Measurements from ENCODE around the gene SNN. TPM values are rescaled to one million over a fixed set of nuclear protein-coding genes. Genes with fewer than 3 reads are reported as not detected.
A peak's percentile ranks its signal among the peaks of the same experiment; 100 is the strongest.

SNN gene
- total RNA-seq, 1 donor from 2014 or later, result 23.4 TPM

DNA sequence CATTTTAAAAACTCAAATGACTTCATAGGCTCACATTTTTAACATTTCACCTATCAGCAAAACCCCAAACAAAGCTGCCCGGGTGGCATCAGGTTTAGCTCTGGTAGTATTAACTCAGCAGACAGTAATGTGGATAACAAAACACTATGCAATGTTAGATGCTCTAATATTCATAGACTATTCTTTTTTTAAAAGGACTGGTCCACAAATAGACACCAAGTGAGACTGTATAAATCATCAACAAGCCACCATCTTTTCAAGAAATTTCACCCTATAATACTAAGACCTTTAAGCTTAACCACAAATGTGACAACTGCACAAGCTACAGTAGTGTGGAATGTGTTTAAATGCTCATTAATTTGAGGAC, 20.2 kb downstream of the SNN start:
- Mint-ChIP-seq H3K27ac (ENCODE audit: unreplicated experiment) (no peak overlapping the region), H3K27me3 (ENCODE audit: unreplicated experiment) (no peaks in the 10 kb centered on the region), H3K9me3 (ENCODE audit: unreplicated experiment) (no peaks in the 10 kb centered on the region), H3K4me1 (ENCODE audit: unreplicated experiment) (peaks cover 29% of the 10 kb centered on the region), H3K36me3 (ENCODE audit: unreplicated experiment) (peaks cover 49% of the 10 kb centered on the region), H3K4me3 (ENCODE audit: unreplicated experiment) (no peak overlapping the region)
- TF ChIP-seq, protein P1, sequence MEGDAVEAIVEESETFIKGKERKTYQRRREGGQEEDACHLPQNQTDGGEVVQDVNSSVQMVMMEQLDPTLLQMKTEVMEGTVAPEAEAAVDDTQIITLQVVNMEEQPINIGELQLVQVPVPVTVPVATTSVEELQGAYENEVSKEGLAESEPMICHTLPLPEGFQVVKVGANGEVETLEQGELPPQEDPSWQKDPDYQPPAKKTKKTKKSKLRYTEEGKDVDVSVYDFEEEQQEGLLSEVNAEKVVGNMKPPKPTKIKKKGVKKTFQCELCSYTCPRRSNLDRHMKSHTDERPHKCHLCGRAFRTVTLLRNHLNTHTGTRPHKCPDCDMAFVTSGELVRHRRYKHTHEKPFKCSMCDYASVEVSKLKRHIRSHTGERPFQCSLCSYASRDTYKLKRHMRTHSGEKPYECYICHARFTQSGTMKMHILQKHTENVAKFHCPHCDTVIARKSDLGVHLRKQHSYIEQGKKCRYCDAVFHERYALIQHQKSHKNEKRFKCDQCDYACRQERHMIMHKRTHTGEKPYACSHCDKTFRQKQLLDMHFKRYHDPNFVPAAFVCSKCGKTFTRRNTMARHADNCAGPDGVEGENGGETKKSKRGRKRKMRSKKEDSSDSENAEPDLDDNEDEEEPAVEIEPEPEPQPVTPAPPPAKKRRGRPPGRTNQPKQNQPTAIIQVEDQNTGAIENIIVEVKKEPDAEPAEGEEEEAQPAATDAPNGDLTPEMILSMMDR (IDR thresholded peaks at IDR 0.05), result no peak
- DNase-seq (ENCODE audit: extremely low spot score, unreplicated experiment), result no peak

DNA sequence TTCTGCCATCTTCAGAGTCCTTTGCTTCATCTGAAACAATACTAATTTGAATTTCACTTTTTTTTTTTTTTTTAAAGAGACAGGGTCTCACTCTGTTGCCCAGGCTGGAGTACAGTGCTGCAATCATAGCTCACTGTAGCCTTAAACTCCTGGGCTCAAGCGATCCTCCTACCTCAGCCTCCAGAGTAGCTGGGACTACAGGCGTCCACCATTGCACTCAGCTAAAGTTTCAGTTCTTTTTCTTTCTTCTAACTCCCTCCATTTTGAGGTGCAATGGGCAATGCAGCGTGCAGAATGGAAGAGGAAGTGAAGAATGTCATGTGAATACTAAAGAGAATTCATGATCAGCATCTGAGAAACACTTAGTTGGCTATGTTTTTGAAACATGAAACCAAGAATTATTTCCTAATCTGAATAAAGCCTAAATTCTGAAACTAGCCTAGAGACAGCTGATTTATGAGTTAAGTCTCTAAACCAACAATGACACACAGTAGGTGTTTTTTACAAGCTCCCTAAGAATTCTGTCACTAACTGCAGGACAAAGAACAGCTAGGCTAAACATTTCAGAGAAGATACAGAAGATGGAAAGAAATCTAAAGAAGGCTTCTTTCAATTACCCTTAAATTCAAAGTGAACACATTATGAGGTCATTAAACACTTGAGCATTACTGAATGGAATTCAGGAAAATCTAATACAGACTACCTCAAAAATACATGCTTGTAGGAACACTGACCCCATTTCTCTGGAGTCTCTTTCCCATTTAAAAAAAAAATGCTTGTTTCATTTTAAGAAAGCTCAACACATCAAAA, 21.0 kb downstream of the SNN start:
- Mint-ChIP-seq H3K9me3 (ENCODE audit: unreplicated experiment) (no peaks in the 10 kb centered on the region), H3K4me3 (ENCODE audit: unreplicated experiment) (no peak overlapping the region), H3K36me3 (ENCODE audit: unreplicated experiment) (peaks cover 42% of the 10 kb centered on the region), H3K27ac (ENCODE audit: unreplicated experiment) (peak overlapping the region; percentile 38), H3K4me1 (ENCODE audit: unreplicated experiment) (peaks cover 29% of the 10 kb centered on the region), H3K27me3 (ENCODE audit: unreplicated experiment) (no peaks in the 10 kb centered on the region)
- DNase-seq (ENCODE audit: extremely low spot score, unreplicated experiment), result no peak
- TF ChIP-seq, protein P1 (IDR thresholded peaks at IDR 0.05), result no peak

DNA sequence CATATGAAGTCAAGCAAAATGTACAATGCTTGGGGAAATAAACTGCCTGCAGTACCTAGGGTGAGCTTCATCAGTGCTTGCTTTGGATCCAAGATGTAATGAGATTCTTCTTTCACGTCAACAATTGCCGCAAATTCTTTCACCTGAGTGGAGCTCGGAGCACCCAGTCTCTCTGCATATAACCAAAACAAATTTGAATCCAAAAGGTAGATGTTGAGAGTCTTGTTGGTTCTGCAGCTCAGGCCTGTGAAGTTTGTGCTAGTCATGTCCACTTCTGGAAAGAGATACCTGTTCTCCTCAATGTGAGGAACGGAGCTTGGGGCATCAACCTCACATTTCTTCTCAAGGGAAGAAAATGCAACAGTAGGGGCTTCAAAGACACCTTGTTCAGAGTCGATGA, 23.0 kb downstream of the SNN start:
- Mint-ChIP-seq H3K9me3 (ENCODE audit: unreplicated experiment) (no peaks in the 10 kb centered on the region), H3K36me3 (ENCODE audit: unreplicated experiment) (peaks cover 38% of the 10 kb centered on the region), H3K4me1 (ENCODE audit: unreplicated experiment) (peaks cover 29% of the 10 kb centered on the region), H3K4me3 (ENCODE audit: unreplicated experiment) (no peak overlapping the region), H3K27me3 (ENCODE audit: unreplicated experiment) (no peaks in the 10 kb centered on the region), H3K27ac (ENCODE audit: unreplicated experiment) (no peak overlapping the region)
- TF ChIP-seq, protein P1 (IDR thresholded peaks at IDR 0.05), result no peak
- DNase-seq (ENCODE audit: extremely low spot score, unreplicated experiment), result no peak

DNA sequence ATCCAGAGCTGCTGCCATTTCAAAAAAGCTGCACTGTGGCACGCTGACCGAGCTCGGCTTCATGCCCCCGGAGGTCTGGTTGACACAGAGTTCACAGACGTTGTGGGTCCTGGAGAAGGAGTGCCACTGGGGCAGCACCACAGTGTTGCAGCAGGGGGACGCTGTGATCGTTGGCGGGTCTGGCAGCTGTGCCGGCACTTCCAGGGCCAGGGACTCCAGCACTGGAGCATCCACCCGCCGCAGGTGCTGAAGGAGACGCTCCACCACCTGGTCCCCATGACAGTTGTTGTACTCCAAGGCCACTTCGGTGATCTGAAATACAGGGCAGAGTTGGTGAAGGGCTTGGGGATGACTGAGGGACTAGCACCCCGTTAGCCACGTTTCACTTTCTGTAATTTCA, 23.5 kb downstream of the SNN start:
- Mint-ChIP-seq H3K4me3 (ENCODE audit: unreplicated experiment) (no peak overlapping the region), H3K27ac (ENCODE audit: unreplicated experiment) (no peak overlapping the region), H3K36me3 (ENCODE audit: unreplicated experiment) (peaks cover 37% of the 10 kb centered on the region), H3K4me1 (ENCODE audit: unreplicated experiment) (peaks cover 24% of the 10 kb centered on the region), H3K27me3 (ENCODE audit: unreplicated experiment) (no peaks in the 10 kb centered on the region), H3K9me3 (ENCODE audit: unreplicated experiment) (no peaks in the 10 kb centered on the region)
- TF ChIP-seq, protein P1 (IDR thresholded peaks at IDR 0.05), result no peak
- peak; percentile 77 for DNase-seq (ENCODE audit: extremely low spot score, unreplicated experiment)

DNA sequence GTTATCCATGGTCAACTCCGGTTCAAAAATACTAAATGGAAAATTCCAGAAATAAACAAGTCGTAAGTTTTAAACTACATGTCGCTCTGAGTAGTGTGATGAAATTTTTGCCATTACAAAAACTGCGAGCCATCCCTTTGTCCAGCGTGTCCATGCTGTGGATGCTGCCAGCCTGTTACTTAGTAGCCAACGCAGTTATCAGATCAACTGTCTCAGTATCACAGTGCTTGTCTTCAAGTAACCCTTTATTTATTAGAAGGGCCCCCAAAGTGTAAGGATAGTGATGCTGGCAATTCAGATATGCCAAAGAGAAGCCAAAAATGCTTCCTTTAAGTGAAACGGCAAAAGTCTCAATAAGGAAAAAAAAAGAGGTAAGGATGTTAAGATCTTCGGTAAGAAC, 23.9 kb downstream of the SNN start:
- H3K4me1 Mint-ChIP-seq (ENCODE audit: unreplicated experiment), result peaks cover 20% of the 10 kb centered on the region
- H3K27ac Mint-ChIP-seq (ENCODE audit: unreplicated experiment), result no peak overlapping the region
- peak; percentile 3 for DNase-seq (ENCODE audit: extremely low spot score, unreplicated experiment)
- H3K36me3 Mint-ChIP-seq (ENCODE audit: unreplicated experiment), result peaks cover 35% of the 10 kb centered on the region
- no peaks in the 10 kb centered on the region for H3K27me3 Mint-ChIP-seq (ENCODE audit: unreplicated experiment)
- H3K9me3 Mint-ChIP-seq (ENCODE audit: unreplicated experiment), result no peaks in the 10 kb centered on the region
- TF ChIP-seq, protein P1 (IDR thresholded peaks at IDR 0.05), result no peak
- H3K4me3 Mint-ChIP-seq (ENCODE audit: unreplicated experiment), result no peak overlapping the region

Measured in osteocyte (in vitro differentiated cells).